SH-SY5Y (cell line): ENCODE measurements around the gene GAREM1.

Experiments used
- GATA2 ChIP-seq: IDR thresholded peaks from 2 replicates; pipeline ENCODE4 v1.6.1; 2011; ENCODE audit warnings: mild to moderate bottlenecking, low read depth, low read length
- GATA3 ChIP-seq: IDR thresholded peaks from 2 replicates; pipeline ENCODE4 v1.6.1; 2011; ENCODE audit warnings: low read depth, mild to moderate bottlenecking, low read length, moderate library complexity

DNA sequence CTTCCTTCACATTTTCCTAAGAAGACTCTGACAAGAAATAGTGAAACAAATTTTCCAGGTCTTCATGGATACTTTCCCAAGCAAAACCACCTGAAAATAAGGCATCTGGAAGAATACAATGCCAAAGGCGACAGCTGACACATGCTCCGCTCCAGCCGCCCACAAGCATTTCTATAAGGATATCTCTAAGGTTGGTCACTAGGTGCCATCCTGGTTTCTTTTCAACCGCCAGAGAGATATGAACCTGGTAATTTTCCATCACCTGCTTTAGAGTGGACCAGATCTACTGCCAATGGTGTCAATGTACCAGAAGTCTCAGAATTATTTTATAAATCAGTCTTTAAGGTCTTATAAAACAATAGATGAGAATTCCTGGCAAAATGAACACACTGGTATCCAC, 97.2 kb downstream of the GAREM1 start:
- TF ChIP-seq GATA2 (no peak), GATA3 (no peak)
